Measurements from ENCODE around the gene ABCG1.

Gene ABCG1

DNA sequence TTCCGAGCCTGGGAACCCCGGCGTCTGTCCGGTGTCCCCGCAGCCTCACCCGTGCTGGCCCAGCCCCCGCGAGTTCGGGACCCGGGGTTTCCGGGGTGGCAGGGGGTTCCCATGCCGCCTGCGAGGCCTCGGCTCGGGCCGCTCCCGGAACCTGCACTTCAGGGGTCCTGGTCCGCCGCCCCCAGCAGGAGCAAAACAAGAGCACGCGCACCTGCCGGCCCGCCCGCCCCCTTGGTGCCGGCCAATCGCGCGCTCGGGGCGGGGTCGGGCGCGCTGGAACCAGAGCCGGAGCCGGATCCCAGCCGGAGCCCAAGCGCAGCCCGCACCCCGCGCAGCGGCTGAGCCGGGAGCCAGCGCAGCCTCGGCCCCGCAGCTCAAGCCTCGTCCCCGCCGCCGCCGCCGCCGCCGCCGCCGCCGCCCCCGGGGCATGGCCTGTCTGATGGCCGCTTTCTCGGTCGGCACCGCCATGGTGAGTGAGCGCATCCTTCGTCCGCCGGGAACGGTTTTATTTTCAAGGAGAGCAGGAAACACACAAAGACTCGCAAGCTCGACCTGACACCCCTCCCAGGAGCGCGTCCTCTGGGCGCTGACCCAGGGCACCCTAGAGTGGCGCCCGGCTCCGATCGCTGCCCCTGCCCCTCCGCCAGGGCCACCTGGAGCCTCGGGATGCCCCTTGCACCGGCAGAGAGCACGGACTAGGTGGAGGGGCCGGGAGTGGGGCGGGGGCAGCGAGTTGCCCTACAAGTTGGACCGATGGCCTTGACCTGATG is at the start of gene ABCG1:
TSS of gene ABCG1 (plus strand) at position 305 of the 770 bp plus-strand sequence. CDS start at position 428, 123 bp downstream.
- no peaks in the 10 kb centered on the region for H3K9me3 ChIP-seq (ENCODE audit: control insufficient read depth, low read length)
- H3K27me3 ChIP-seq (ENCODE audit: control insufficient read depth, insufficient read depth, low read length), result no peaks in the 10 kb centered on the region
- H3K9ac ChIP-seq, result peak within 1 kb of the TSS; percentile 28
- H3K27ac ChIP-seq, result peak within 1 kb of the TSS; percentile 65
- peak within 1 kb of the TSS; percentile 83 for H3K4me3 ChIP-seq (ENCODE audit: low read depth, low read length)
- no peaks in the 10 kb centered on the region for H3K79me2 ChIP-seq
- TF ChIP-seq, protein P1, sequence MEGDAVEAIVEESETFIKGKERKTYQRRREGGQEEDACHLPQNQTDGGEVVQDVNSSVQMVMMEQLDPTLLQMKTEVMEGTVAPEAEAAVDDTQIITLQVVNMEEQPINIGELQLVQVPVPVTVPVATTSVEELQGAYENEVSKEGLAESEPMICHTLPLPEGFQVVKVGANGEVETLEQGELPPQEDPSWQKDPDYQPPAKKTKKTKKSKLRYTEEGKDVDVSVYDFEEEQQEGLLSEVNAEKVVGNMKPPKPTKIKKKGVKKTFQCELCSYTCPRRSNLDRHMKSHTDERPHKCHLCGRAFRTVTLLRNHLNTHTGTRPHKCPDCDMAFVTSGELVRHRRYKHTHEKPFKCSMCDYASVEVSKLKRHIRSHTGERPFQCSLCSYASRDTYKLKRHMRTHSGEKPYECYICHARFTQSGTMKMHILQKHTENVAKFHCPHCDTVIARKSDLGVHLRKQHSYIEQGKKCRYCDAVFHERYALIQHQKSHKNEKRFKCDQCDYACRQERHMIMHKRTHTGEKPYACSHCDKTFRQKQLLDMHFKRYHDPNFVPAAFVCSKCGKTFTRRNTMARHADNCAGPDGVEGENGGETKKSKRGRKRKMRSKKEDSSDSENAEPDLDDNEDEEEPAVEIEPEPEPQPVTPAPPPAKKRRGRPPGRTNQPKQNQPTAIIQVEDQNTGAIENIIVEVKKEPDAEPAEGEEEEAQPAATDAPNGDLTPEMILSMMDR (IDR thresholded peaks at IDR 0.05), result no peak
- no peaks in the 10 kb centered on the region for H3K36me3 ChIP-seq (ENCODE audit: control insufficient read depth, insufficient read depth, low read length)
- peak within 1 kb of the TSS; percentile 64 for H2AFZ ChIP-seq
- peak within 1 kb of the TSS; percentile 80 for H3K4me2 ChIP-seq (ENCODE audit: low read length)
- H3K4me1 ChIP-seq, result no peaks in the 10 kb centered on the region

DNA sequence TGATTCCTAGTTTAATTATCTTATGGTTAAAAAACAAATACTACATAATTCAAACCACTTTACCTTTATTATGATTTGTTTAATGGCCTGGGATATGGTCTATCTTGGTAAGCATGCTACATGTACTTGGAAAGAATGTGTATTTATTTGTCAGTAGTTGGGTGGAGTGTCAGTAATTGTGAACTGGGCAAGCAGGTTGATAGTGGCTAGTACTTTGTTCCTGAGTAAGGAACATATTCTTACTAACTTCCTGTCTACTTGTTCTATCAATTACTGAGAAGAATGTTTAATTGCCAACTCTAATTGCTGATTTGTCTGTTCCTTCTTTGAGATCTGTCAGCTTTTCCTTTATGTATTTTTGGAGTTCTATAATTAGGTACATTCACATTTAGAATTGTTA is 49.2 kb upstream of the ABCG1 start:
- H2AFZ ChIP-seq, result no peak overlapping the region
- TF ChIP-seq, protein P1 (IDR thresholded peaks at IDR 0.05), result no peak
- no peak overlapping the region for H3K27ac ChIP-seq
- H3K4me1 ChIP-seq, result no peaks in the 10 kb centered on the region
- H3K9ac ChIP-seq, result no peak overlapping the region
- no peaks in the 10 kb centered on the region for H3K79me2 ChIP-seq
- no peaks in the 10 kb centered on the region for H3K9me3 ChIP-seq (ENCODE audit: control insufficient read depth, low read length)
- H3K27me3 ChIP-seq (ENCODE audit: control insufficient read depth, insufficient read depth, low read length), result no peaks in the 10 kb centered on the region
- H3K4me2 ChIP-seq (ENCODE audit: low read length), result no peak overlapping the region
- no peaks in the 10 kb centered on the region for H3K36me3 ChIP-seq (ENCODE audit: control insufficient read depth, insufficient read depth, low read length)
- no peak overlapping the region for H3K4me3 ChIP-seq (ENCODE audit: low read depth, low read length)

GRCh38 chr21:42171091-42172053 is 47.6 kb upstream of the ABCG1 start:
- Histone ChIP-seq H2AFZ (no peak overlapping the region), H3K27me3 (ENCODE audit: control insufficient read depth, insufficient read depth, low read length) (no peaks in the 10 kb centered on the region), H3K9ac (no peak overlapping the region), H3K9me3 (ENCODE audit: control insufficient read depth, low read length) (no peaks in the 10 kb centered on the region), H3K79me2 (no peaks in the 10 kb centered on the region), H3K27ac (peak overlapping the region; percentile 27), H3K36me3 (ENCODE audit: control insufficient read depth, insufficient read depth, low read length) (no peaks in the 10 kb centered on the region), H3K4me1 (no peaks in the 10 kb centered on the region), H3K4me2 (ENCODE audit: low read length) (no peak overlapping the region), H3K4me3 (ENCODE audit: low read depth, low read length) (no peak overlapping the region)
- TF ChIP-seq, protein P1 (IDR thresholded peaks at IDR 0.05), result no peak

DNA sequence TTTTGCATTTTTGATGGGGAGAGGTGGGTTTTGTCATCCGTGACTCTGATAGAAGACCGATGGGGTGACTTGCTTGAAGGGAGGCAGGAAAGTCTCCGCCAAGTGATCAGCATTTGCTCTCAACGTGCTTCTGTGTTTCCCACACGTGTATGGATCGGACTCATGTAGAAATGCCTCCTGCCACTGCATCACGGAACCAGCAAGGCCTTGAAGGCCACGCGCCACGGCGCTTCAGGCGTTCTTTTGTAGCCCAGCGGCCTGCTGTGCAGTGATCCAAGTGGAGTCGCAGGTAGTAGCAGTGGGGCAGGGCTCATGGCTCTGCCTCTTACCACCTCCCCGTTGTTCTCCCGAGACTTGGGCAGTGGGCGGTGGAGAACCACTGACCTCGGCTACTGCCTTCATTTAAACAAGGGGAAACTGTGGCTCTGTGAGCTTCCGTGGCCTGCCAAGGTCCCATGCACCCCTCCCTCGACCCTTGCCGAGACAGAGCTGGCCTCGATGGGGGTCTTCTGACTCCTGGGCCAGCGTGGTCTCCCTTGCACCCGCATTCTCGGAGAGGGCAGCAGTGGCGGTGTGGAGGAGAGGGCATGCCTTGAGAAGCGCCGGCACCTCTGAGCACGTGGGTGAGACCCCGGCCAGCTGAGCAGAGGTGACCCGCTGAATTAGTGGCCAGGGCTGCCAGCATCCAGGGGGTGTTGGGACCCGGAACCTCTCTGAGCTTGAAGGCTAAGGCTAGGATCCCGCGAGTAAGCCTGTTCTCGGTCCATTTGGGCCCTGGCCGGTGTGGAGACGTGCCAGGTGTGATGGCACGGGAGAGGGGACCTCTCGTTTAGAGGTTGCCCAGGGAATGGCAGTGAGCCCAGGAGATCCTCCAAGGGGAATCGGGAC is 46.1 kb upstream of the ABCG1 start:
- Histone ChIP-seq H3K4me3 (ENCODE audit: low read depth, low read length) (no peak overlapping the region), H3K9me3 (ENCODE audit: control insufficient read depth, low read length) (no peaks in the 10 kb centered on the region), H3K27me3 (ENCODE audit: control insufficient read depth, insufficient read depth, low read length) (no peaks in the 10 kb centered on the region), H3K4me1 (no peaks in the 10 kb centered on the region), H3K36me3 (ENCODE audit: control insufficient read depth, insufficient read depth, low read length) (no peaks in the 10 kb centered on the region), H3K9ac (no peak overlapping the region), H2AFZ (no peak overlapping the region), H3K4me2 (ENCODE audit: low read length) (no peak overlapping the region), H3K27ac (no peak overlapping the region), H3K79me2 (no peaks in the 10 kb centered on the region)
- TF ChIP-seq, protein P1 (IDR thresholded peaks at IDR 0.05), result no peak

Measured in parathyroid adenoma (tissue), 2 donors.